Gastroesophageal sphincter (tissue), 4 donors: ENCODE measurements around the gene SPATA32. TPM values are rescaled to one million over a fixed set of nuclear protein-coding genes. Genes with fewer than 3 reads are reported as not detected.

Source experiments
- ATAC-seq: fragments of 150-250 bp; one replicate; pipeline ENCODE4 v1.9.1; 2016; ENCODE audit warnings: mild to moderate bottlenecking, moderate library complexity
- H3K27ac ChIP-seq, 4 donors: fragments of 200-600 bp; sonication (generic) in 3 of 4; 1 replicate in 3 of 4; 2 replicates in 1 of 4; pipeline ENCODE4 v1.5.1; 2016 to 2019
- H3K27me3 ChIP-seq: fragments of 200-600 bp; sonication (generic); one replicate; pipeline ENCODE4 v1.5.1; 2019
- H3K36me3 ChIP-seq, 2 donors: fragments of 200-600 bp; sonication (generic); one replicate each; pipeline ENCODE4 v1.5.1; 2019; ENCODE audit warnings: control low read depth in 1 of 2
- H3K4me1 ChIP-seq, 3 donors: fragments of 200-600 bp; sonication (generic); 1 replicate in 2 of 3; 2 replicates in 1 of 3; pipeline ENCODE4 v1.5.1; 2016 to 2019; ENCODE audit warnings: control low read depth in 2 of 3
- H3K4me3 ChIP-seq, 2 donors: fragments of 200-600 bp; sonication (generic); one replicate each; pipeline ENCODE4 v1.5.1; 2019; ENCODE audit warnings: mild to moderate bottlenecking in 1 of 2, moderate library complexity in 1 of 2
- H3K9me3 ChIP-seq, 3 donors: fragments of 200-600 bp; sonication (generic); one replicate each; pipeline ENCODE4 v1.5.1; 2017 to 2019; ENCODE audit warnings: control low read depth in 2 of 3
- CTCF ChIP-seq, 4 experiments: fragments of 200-600 bp in 2 of 4; fragments of 450-650 bp in 2 of 4; sonication (generic) in 1 of 4; IDR thresholded peaks; one replicate each; pipeline ENCODE4 v1.5.1; 2017 to 2019; ENCODE audit warnings: antibody characterized with exemption in 4 of 4, mild to moderate bottlenecking in 2 of 4, moderate library complexity in 2 of 4
- EP300 ChIP-seq: sonication (generic); formaldehyde crosslinking; IDR thresholded peaks from one replicate; pipeline ENCODE4 v1.6.1; 2017; ENCODE audit warnings: antibody characterized with exemption, mild to moderate bottlenecking
- POLR2A ChIP-seq, 2 donors: fragments of 450-650 bp; IDR thresholded peaks; one replicate each; pipeline ENCODE4 v1.6.1; 2017; ENCODE audit warnings: antibody characterized with exemption in 2 of 2, mild to moderate bottlenecking in 2 of 2, moderate library complexity in 1 of 2
- POLR2AphosphoS5 ChIP-seq: sonication (generic); formaldehyde crosslinking; IDR thresholded peaks from one replicate; pipeline ENCODE4 v1.6.1; 2017; ENCODE audit warnings: antibody characterized with exemption
- WGBS, 2 donors: methylation state at CpG; one replicate each; pipeline ENCODE4 v1.1.5; 2018; ENCODE audit warnings: low coverage in 1 of 2; 5-methylcytosine and 5-hydroxymethylcytosine counted together
- total RNA-seq, 4 donors: library from RNA; depleted of rRNA; stranded (reverse); fragments of >200 nt; gene quantifications; one replicate each; pipeline ENCODE4 v1.1.0, GENCODE V29; 2016

Gene SPATA32
- total RNA-seq, 4 donors from 2014 or later, result not detected

- Histone ChIP-seq H3K36me3 (no peaks in the 10 kb centered on the region), H3K4me1 (peaks cover 0 to 53% (median 39%) of the 10 kb centered on the region in 3 donors), H3K27me3 (peaks cover 16% of the 10 kb centered on the region), H3K9me3 (no peaks in the 10 kb centered on the region), H3K4me3 (no peak overlapping the region), H3K27ac (peak overlapping the region in 3 of 4 donors; percentile 76 to 86 (median 83))
- ATAC-seq, result no peak
- WGBS, 2 donors, result 37 to 66% methylated on average over 2 to 8 of the region's 19 CpGs
- TF ChIP-seq CTCF (IDR thresholded peaks at IDR 0.05), result peak in 1 of 4 experiments; percentile 33
- no peak for TF ChIP-seq POLR2A (IDR thresholded peaks at IDR 0.05)
Measured at GRCh38 chr17:45231481-45232116, 30.3 kb downstream of the SPATA32 start.

- Histone ChIP-seq H3K9me3 (no peaks in the 10 kb centered on the region), H3K4me3 (no peak overlapping the region), H3K36me3 (no peaks in the 10 kb centered on the region), H3K27ac (peak overlapping the region in 3 of 4 donors; percentile 76 to 86 (median 83)), H3K27me3 (peaks cover 10% of the 10 kb centered on the region), H3K4me1 (peaks cover 0 to 53% (median 39%) of the 10 kb centered on the region in 3 donors)
- 14% methylated on average over 1 of the region's 12 CpGs; no CpG with 5 or more reads in 1 of the 2 donors for WGBS, 2 donors
- no peak for TF ChIP-seq POLR2AphosphoS5
- TF ChIP-seq POLR2A (IDR thresholded peaks at IDR 0.05), result no peak
- TF ChIP-seq EP300, result no peak
- TF ChIP-seq CTCF (IDR thresholded peaks at IDR 0.05), result no peak
- no peak for ATAC-seq
Measured at GRCh38 chr17:45230787-45231480, 31.0 kb downstream of the SPATA32 start.

DNA sequence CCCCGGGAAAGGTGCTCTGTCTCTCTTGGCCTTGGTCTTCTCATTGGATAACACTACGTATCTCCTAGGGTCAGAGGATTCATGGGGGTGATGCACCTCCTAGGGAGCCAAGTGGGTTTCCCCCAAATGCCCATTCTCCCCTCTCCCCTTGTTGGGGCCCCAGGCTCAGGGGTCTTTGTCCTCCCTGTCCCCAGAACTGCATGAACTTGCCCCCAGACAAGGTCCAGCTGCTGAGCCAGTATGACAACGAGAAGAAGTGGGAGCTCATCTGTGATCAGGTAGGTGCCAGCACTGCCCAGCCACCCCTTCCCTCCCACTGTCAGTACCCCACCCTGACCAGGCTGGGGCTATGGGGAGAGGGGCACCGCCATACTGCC lies 31.5 kb downstream of the SPATA32 start:
- no peaks in the 10 kb centered on the region for H3K9me3 ChIP-seq
- no peak overlapping the region for H3K4me3 ChIP-seq
- ATAC-seq, result no peak
- H3K27ac ChIP-seq, result peak overlapping the region in 3 of 4 donors; percentile 76 to 86 (median 83)
- H3K36me3 ChIP-seq, result no peaks in the 10 kb centered on the region
- H3K27me3 ChIP-seq, result peaks cover 8% of the 10 kb centered on the region
- TF ChIP-seq POLR2A (IDR thresholded peaks at IDR 0.05), result no peak
- TF ChIP-seq CTCF (IDR thresholded peaks at IDR 0.05), result no peak
- TF ChIP-seq POLR2AphosphoS5, result no peak
- TF ChIP-seq EP300, result no peak
- WGBS, 2 donors, result no CpG with 5 or more reads among the region's 4 CpGs
- H3K4me1 ChIP-seq, result peaks cover 0 to 53% (median 39%) of the 10 kb centered on the region in 3 donors

- Histone ChIP-seq H3K27ac (peak overlapping the region in 3 of 4 donors; percentile 76 to 86 (median 83)), H3K9me3 (no peaks in the 10 kb centered on the region), H3K36me3 (no peaks in the 10 kb centered on the region), H3K4me1 (peaks cover 0 to 53% (median 39%) of the 10 kb centered on the region in 3 donors), H3K27me3 (peaks cover 11% of the 10 kb centered on the region), H3K4me3 (no peak overlapping the region)
- WGBS, 2 donors, result 71% methylated on average over 3 of the region's 16 CpGs; no CpG with 5 or more reads in 1 of the 2 donors
- TF ChIP-seq EP300 (no peak), CTCF (IDR thresholded peaks at IDR 0.05) (no peak), POLR2A (IDR thresholded peaks at IDR 0.05) (no peak), POLR2AphosphoS5 (no peak)
- ATAC-seq, result no peak
Measured at GRCh38 chr17:45229681-45230409, 32.0 kb downstream of the SPATA32 start.
